GM18502 (cell line): ENCODE measurements around the gene KMO.

Experiments
- ATAC-seq: cut with Tn5 transposase; IDR thresholded peaks from one replicate; pipeline ENCODE4 v1.9.1; 2021; ENCODE audit warnings: mild to moderate bottlenecking; ENCODE audit not compliant: unreplicated experiment, poor library complexity

Gene KMO

DNA sequence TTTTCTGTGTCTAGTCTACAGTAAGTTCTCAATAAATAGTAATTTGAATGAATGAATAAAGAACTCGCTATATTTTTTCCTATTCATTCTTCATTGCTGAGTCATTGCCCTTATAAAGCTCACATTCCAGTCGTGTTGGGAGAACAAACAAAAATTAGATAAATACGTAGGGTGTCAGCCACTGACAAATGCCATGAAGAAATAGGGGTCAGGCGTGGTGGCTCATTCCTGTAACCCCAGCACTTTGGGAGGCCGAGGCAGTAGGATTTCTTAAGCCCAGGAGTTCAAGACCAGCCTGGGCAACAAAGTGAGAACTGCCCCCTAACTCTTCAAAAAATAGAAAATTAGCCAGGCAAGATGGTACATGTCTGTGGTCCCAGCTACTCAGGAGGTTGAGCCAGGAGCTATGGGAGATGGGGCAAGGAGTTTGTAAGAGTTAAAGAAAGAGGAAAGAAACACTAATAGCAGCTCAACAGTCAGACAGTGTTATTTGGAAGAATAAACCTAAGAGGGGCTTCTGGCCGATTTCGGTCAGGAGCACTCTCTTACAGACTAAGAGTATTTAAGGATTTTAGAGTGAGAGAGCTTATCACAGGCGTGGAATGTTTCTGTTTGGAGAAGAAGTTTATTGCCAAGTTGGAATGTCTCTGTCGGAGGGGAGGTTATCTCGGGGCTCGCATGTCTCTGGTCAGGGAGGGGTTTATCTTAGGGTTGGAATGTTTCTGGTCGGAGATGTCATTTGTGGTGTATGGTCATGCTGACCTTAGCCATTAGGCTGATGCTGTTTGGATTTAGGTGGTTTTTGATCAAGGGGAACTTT lies 109.8 kb downstream of the KMO start:
- ATAC-seq: no peak

GRCh38 chr1:241642593-241642944 lies 110.4 kb downstream of the KMO start:
- ATAC-seq: no peak

- ATAC-seq: no peak
Observed at GRCh38 chr1:241644259-241644658, 112.1 kb downstream of the KMO start.

GRCh38 chr1:241645199-241645598 lies 113.0 kb downstream of the KMO start:
- no peak for ATAC-seq
